ENCODE results near the gene CDKN1C. TPM values are rescaled to one million over a fixed set of nuclear protein-coding genes. Genes with fewer than 3 reads are reported as not detected.
A peak's percentile ranks its signal among the peaks of the same experiment; 100 is the strongest.

Gene CDKN1C
- total and polyA plus RNA-seq, 2 donors (not counting 1 experiment from before 2014, with no cell fraction given): 8.6 to 31.5 TPM

- Histone ChIP-seq H3K4me2 (ENCODE audit: extremely low read depth, insufficient read depth, low read length) (no peak overlapping the region), H3K27me3 (ENCODE audit: control insufficient read depth, insufficient read depth, low read length) (no peaks in the 10 kb centered on the region), H3K79me2 (ENCODE audit: control insufficient read depth, insufficient read depth, low read length) (peaks cover 25% of the 10 kb centered on the region), H3K9ac (ENCODE audit: insufficient read depth, low read length) (no peak overlapping the region), H3K36me3 (ENCODE audit: control insufficient read depth, insufficient read depth, low read length) (no peaks in the 10 kb centered on the region), H3K9me3 (ENCODE audit: control insufficient read depth, insufficient read depth, low read depth, low read length) (no peaks in the 10 kb centered on the region), H3K4me1 (ENCODE audit: control insufficient read depth, extremely low read depth, insufficient read depth, low read length) (peaks cover 12% of the 10 kb centered on the region), H3K27ac (ENCODE audit: insufficient read depth, low read length) (no peak overlapping the region), H3K4me3 (replicated peaks in 1 of 4; ENCODE audit: control extremely low read depth in 1 of 4, insufficient read depth in 1 of 4, low read depth in 3 of 4, low read length in 4 of 4) (no peak overlapping the region), H4K20me1 (ENCODE audit: control insufficient read depth, extremely low read depth, insufficient read depth, low read length) (no peaks in the 10 kb centered on the region), H2AFZ (ENCODE audit: low read length) (no peak overlapping the region)
- TF ChIP-seq CTCF (conservative IDR thresholded peaks at IDR 0.05 in 1 of 2, IDR thresholded peaks at IDR 0.05 in 1 of 2; ENCODE audit: low read depth in 1 of 2, low read length in 2 of 2) (no peak), EZH2 (IDR thresholded peaks at IDR 0.05; ENCODE audit: low read length, missing control alignments) (no peak)
- no peak for DNase-seq (ENCODE audit: low read depth in 2 of 2)
These were observed 45.8 kb upstream of the CDKN1C start for GRCh38 chr11:2931420-2931746.

GRCh38 chr11:2930704-2931419 is 45.3 kb upstream of the CDKN1C start:
- TF ChIP-seq EZH2 (IDR thresholded peaks at IDR 0.05; ENCODE audit: low read length, missing control alignments) (no peak), CTCF (conservative IDR thresholded peaks at IDR 0.05 in 1 of 2, IDR thresholded peaks at IDR 0.05 in 1 of 2; ENCODE audit: low read depth in 1 of 2, low read length in 2 of 2) (peak in 1 of 2 donors; percentile 37)
- Histone ChIP-seq H3K27me3 (ENCODE audit: control insufficient read depth, insufficient read depth, low read length) (no peaks in the 10 kb centered on the region), H3K4me3 (replicated peaks in 1 of 4; ENCODE audit: control extremely low read depth in 1 of 4, insufficient read depth in 1 of 4, low read depth in 3 of 4, low read length in 4 of 4) (peak overlapping the region; percentile 20 to 81 (median 34)), H4K20me1 (ENCODE audit: control insufficient read depth, extremely low read depth, insufficient read depth, low read length) (no peaks in the 10 kb centered on the region), H3K27ac (ENCODE audit: insufficient read depth, low read length) (peak overlapping the region; percentile 94), H3K36me3 (ENCODE audit: control insufficient read depth, insufficient read depth, low read length) (no peaks in the 10 kb centered on the region), H3K9me3 (ENCODE audit: control insufficient read depth, insufficient read depth, low read depth, low read length) (no peaks in the 10 kb centered on the region), H3K4me2 (ENCODE audit: extremely low read depth, insufficient read depth, low read length) (peak overlapping the region; percentile 68), H3K4me1 (ENCODE audit: control insufficient read depth, extremely low read depth, insufficient read depth, low read length) (peaks cover 12% of the 10 kb centered on the region), H3K9ac (ENCODE audit: insufficient read depth, low read length) (no peak overlapping the region), H2AFZ (ENCODE audit: low read length) (no peak overlapping the region), H3K79me2 (ENCODE audit: control insufficient read depth, insufficient read depth, low read length) (peaks cover 26% of the 10 kb centered on the region)
- peak in 1 of 2 donors; percentile 28 for DNase-seq (ENCODE audit: low read depth in 2 of 2)

GRCh38 chr11:2929950-2930703 is 44.6 kb upstream of the CDKN1C start:
- H3K4me1 ChIP-seq (ENCODE audit: control insufficient read depth, extremely low read depth, insufficient read depth, low read length): peaks cover 12% of the 10 kb centered on the region
- peak overlapping the region; percentile 13 for H2AFZ ChIP-seq (ENCODE audit: low read length)
- DNase-seq (ENCODE audit: low read depth in 2 of 2): peak; percentile 53 to 63
- H3K9me3 ChIP-seq (ENCODE audit: control insufficient read depth, insufficient read depth, low read depth, low read length): no peaks in the 10 kb centered on the region
- H3K27me3 ChIP-seq (ENCODE audit: control insufficient read depth, insufficient read depth, low read length): no peaks in the 10 kb centered on the region
- H3K79me2 ChIP-seq (ENCODE audit: control insufficient read depth, insufficient read depth, low read length): peaks cover 26% of the 10 kb centered on the region
- peak overlapping the region; percentile 20 to 81 (median 34) for H3K4me3 ChIP-seq (replicated peaks in 1 of 4; ENCODE audit: control extremely low read depth in 1 of 4, insufficient read depth in 1 of 4, low read depth in 3 of 4, low read length in 4 of 4)
- H4K20me1 ChIP-seq (ENCODE audit: control insufficient read depth, extremely low read depth, insufficient read depth, low read length): no peaks in the 10 kb centered on the region
- no peaks in the 10 kb centered on the region for H3K36me3 ChIP-seq (ENCODE audit: control insufficient read depth, insufficient read depth, low read length)
- peak; percentile 45 to 55 for TF ChIP-seq CTCF (conservative IDR thresholded peaks at IDR 0.05 in 1 of 2, IDR thresholded peaks at IDR 0.05 in 1 of 2; ENCODE audit: low read depth in 1 of 2, low read length in 2 of 2)
- TF ChIP-seq EZH2 (IDR thresholded peaks at IDR 0.05; ENCODE audit: low read length, missing control alignments): no peak
- H3K27ac ChIP-seq (ENCODE audit: insufficient read depth, low read length): peak overlapping the region; percentile 94
- peak overlapping the region; percentile 59 for H3K9ac ChIP-seq (ENCODE audit: insufficient read depth, low read length)
- peak overlapping the region; percentile 68 for H3K4me2 ChIP-seq (ENCODE audit: extremely low read depth, insufficient read depth, low read length)

All from fibroblast of lung (primary cell).